ENCODE data around the gene TMEM19.
"Not testable (repeated sequence)": the region's sequence is repeated elsewhere in the genome, so short reads cannot be mapped to it uniquely, and the experiment has no call there.

TMEM19 gene

DNA sequence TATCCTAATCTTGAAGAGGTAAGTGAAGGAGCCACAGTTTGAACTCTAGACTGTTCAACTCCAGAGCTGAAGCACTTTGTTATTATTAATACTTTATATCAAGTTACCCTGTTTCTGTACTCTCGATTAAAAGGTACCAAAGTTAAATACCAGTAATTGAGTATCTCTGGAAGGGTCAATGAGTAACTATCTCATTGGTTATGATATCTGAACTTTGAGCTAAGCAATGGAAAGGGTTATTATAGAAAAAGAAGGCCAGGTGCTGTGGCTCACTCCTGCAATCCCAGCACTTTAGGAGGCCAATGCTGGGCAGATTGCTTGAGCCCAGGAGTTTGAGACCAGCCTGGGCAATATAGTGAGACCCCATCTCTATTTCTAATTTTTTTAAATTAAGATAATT, 9.9 kb downstream of the TMEM19 start:
- TF ChIP-seq, protein P1, sequence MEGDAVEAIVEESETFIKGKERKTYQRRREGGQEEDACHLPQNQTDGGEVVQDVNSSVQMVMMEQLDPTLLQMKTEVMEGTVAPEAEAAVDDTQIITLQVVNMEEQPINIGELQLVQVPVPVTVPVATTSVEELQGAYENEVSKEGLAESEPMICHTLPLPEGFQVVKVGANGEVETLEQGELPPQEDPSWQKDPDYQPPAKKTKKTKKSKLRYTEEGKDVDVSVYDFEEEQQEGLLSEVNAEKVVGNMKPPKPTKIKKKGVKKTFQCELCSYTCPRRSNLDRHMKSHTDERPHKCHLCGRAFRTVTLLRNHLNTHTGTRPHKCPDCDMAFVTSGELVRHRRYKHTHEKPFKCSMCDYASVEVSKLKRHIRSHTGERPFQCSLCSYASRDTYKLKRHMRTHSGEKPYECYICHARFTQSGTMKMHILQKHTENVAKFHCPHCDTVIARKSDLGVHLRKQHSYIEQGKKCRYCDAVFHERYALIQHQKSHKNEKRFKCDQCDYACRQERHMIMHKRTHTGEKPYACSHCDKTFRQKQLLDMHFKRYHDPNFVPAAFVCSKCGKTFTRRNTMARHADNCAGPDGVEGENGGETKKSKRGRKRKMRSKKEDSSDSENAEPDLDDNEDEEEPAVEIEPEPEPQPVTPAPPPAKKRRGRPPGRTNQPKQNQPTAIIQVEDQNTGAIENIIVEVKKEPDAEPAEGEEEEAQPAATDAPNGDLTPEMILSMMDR (IDR thresholded peaks at IDR 0.05; ENCODE audit: insufficient read depth, low read length, missing control alignments), result no peak
- POLR2A ChIA-PET, result no interaction called here
- H3K4me3 ChIP-seq (ENCODE audit: low read depth, low read length), result no peak overlapping the region
- no peak for DNase-seq (ENCODE audit: low read depth, low spot score)
- CTCF ChIA-PET, result interaction anchor here (1.3 kb wide), 1 partner anchor 10 kb away, joined by 4 read pairs; the partner anchor contains the start of gene TMEM19

DNA sequence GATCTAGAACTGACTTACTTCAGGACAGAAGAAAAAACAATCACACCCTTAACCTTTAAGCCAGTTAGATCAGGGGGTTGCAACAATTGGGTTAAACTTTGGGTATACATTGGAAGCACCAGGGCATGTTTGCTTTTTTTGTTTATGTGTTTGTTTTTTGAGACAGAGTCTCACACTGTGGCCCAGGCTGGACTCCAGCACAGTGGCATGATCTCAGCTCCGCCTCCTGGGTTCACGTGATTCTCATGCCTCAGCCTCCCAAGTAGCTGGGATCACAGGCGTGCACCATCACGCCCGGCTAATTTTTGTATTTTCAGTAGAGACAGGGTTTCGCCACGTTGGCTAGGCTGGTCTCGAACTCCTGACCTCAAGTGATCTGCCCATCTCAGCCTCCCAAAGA, 16.3 kb downstream of the TMEM19 start:
- POLR2A ChIA-PET; DNase-seq (ENCODE audit: low read depth, low spot score); H3K4me3 ChIP-seq (ENCODE audit: low read depth, low read length): not testable (repeated sequence)
- CTCF ChIA-PET, result interaction anchor here (2.2 kb wide), 1 partner anchor 15 kb away, joined by 10 read pairs; no protein-coding TSS in a partner anchor

DNA sequence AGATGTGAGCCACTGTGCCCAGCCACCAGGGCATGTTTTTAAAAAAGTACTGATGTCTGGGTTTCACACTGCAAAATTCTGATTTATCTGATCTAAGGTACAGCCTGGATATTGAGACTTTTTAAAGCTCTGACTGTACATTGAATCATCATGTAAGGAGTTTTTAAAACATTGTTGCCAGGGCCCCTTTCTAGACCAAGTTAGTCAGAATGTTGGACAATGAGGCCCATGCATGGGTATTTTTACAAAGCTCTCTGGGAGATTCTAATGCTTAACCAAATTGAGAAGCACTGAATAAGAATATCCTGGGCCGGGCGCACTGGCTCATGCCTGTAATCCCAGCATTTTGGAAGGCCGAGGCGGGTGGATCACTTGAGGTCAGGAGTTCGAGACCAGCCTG, 16.7 kb downstream of the TMEM19 start:
- no peak for DNase-seq (ENCODE audit: low read depth, low spot score)
- H3K4me3 ChIP-seq (ENCODE audit: low read depth, low read length), result no peak overlapping the region
- ChIA-PET POLR2A (no interaction called here), CTCF (interaction anchor here (2.2 kb wide), 1 partner anchor 16 kb away, joined by 10 read pairs; no protein-coding TSS in a partner anchor)
- TF ChIP-seq, protein P1 (IDR thresholded peaks at IDR 0.05; ENCODE audit: insufficient read depth, low read length, missing control alignments), result no peak

DNA sequence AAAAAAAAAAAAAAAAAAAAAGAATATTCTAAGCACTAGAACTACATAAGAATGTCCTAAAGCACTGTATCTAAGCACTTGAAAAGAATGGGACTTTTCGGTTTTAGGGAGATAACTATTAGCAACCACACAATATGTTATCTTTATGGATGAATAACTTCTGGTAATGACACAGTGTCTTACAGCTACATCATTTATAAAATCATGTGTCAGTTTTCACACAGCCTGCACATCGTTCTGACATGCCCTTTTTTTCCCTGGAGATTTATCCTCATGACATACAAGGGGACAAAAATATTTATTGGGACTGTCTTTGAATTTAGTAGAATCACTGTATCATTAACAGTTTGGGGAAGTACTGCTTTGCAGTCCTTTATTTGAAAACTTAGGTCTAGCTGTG, 17.3 kb downstream of the TMEM19 start:
- CTCF ChIA-PET, result interaction anchor here (1.4 to 2.2 kb wide), 2 partner anchors 16 to 44 kb away, joined by 10 to 11 read pairs; no protein-coding TSS in a partner anchor

DNA sequence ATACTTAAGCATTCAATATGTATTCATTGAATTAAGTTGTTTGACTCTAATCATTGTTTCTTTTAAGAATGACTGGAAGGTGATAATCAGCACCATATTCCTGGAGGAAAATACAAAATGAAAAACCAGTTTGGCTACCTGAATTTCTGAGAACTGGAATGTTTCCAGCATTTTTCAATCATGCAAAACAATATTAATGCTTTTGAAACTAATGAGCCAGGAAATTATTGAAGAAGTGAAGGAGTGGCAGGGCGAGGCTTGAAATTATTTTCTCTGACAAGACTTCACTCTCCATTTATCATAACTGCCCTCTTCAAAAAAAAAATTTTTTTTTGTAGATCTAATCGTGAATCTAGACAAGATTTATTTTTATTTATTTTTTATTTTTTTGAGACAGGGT, 19.0 kb downstream of the TMEM19 start:
- DNase-seq (ENCODE audit: low read depth, low spot score), result no peak
- no peak overlapping the region for H3K4me3 ChIP-seq (ENCODE audit: low read depth, low read length)
- CTCF ChIA-PET, result interaction anchor here (1.5 kb wide), 1 partner anchor 42 kb away, joined by 6 read pairs; no protein-coding TSS in a partner anchor
- POLR2A ChIA-PET, result no interaction called here
- TF ChIP-seq, protein P1 (IDR thresholded peaks at IDR 0.05; ENCODE audit: insufficient read depth, low read length, missing control alignments), result no peak

More for the DNA sequence above, 17.3 kb downstream of the TMEM19 start:
- TF ChIP-seq, protein P1 (IDR thresholded peaks at IDR 0.05; ENCODE audit: insufficient read depth, low read length, missing control alignments), result no peak
- DNase-seq (ENCODE audit: low read depth, low spot score), result no peak
- POLR2A ChIA-PET, result no interaction called here
- no peak overlapping the region for H3K4me3 ChIP-seq (ENCODE audit: low read depth, low read length)

DNA sequence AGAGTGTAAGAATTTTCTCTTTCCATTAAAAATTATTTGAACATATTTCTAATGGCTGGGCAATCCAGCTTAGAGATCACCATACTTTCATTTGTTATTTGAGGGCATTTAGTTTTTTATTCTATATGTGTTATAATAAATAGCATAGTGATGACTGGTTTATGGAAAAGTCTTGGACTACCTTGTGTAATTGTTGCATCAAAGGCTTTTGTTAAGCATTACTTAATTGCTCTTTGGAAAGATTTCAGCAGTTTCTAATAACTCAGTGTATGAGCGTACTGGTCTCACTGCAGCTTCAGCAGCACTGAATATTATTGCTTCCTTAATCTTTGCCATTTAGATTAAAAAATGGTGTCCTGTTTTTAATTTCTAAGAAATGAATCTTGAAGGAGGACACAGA, 22.8 kb downstream of the TMEM19 start:
- TF ChIP-seq, protein P1 (IDR thresholded peaks at IDR 0.05; ENCODE audit: insufficient read depth, low read length, missing control alignments), result no peak
- POLR2A ChIA-PET, result no interaction called here
- no peak for DNase-seq (ENCODE audit: low read depth, low spot score)
- CTCF ChIA-PET, result interaction anchor here (1.3 to 2.0 kb wide), 2 partner anchors 22 to 38 kb away, joined by 7 to 10 read pairs; partner anchors contain the start of gene TMEM19
- H3K4me3 ChIP-seq (ENCODE audit: low read depth, low read length), result no peak overlapping the region

Data from AG04449 (cell line).